ENCODE results near the gene CDH4. TPM values are rescaled to one million over a fixed set of nuclear protein-coding genes. Genes with fewer than 3 reads are reported as not detected.

Gene CDH4
- total and polyA plus RNA-seq, 2 of the 8 experiments (the other 6 are each of a cell fraction or from before 2014, with no cell fraction given) = 4.3 to 7.9 TPM

- no peak overlapping the region for H3K27ac ChIP-seq (ENCODE audit: low read depth, low read length)
- no peak overlapping the region for H3K4me2 ChIP-seq (ENCODE audit: insufficient read depth in 1 of 2, low read depth in 2 of 2, low read length in 2 of 2)
- no peak overlapping the region for H3K18ac ChIP-seq (ENCODE audit: extremely low read depth, low read length)
- H2AFZ ChIP-seq (ENCODE audit: low read length) = no peak overlapping the region
- no peaks in the 10 kb centered on the region for H3K79me1 ChIP-seq (ENCODE audit: low read depth, low read length)
- no peak overlapping the region for H3K56ac ChIP-seq (replicated peaks; ENCODE audit: insufficient read length, low read depth, low read length)
- no peak overlapping the region for H3K23ac ChIP-seq (ENCODE audit: insufficient read length)
- DNase-seq (ENCODE audit: low read depth in 1 of 2, low spot score in 2 of 2) = no peak
- no peak overlapping the region for H2BK5ac ChIP-seq (ENCODE audit: low read depth, low read length)
- H4K8ac ChIP-seq (ENCODE audit: extremely low read depth, insufficient read depth, low read length) = no peak overlapping the region
- no peak overlapping the region for H3K4ac ChIP-seq (replicated peaks; ENCODE audit: insufficient read length, low read depth, low read length)
- no peak overlapping the region for H4K5ac ChIP-seq (ENCODE audit: insufficient read length, low read depth, low read length)
- no peaks in the 10 kb centered on the region for H3K36me3 ChIP-seq (ENCODE audit: control insufficient read depth in 2 of 4, insufficient read depth in 4 of 4, low read length in 3 of 4)
- ChIA-PET CTCF (ENCODE audit: partially characterized antibody) (interaction anchor here (0.8 to 2.4 kb wide), 3 partner anchors 9 to 22 kb away, joined by 3 to 12 read pairs (median 3); no protein-coding TSS in a partner anchor), POLR2A (ENCODE audit: partially characterized antibody) (no interaction called here)
- no peaks in the 10 kb centered on the region; the same call in 1 of the 2 replicates for H3K23me2 ChIP-seq (ENCODE audit: low read depth, low read length)
- no peak overlapping the region for H2BK12ac ChIP-seq (ENCODE audit: low read depth, low read length)
- H2BK20ac ChIP-seq (ENCODE audit: low read length) = no peak overlapping the region
- H2BK120ac ChIP-seq (replicated peaks; ENCODE audit: low read depth, low read length) = no peak overlapping the region
- no peak overlapping the region for H3K4me3 ChIP-seq (ENCODE audit: extremely low read depth in 1 of 4, insufficient read depth in 2 of 4, low read depth in 3 of 4, low read length in 4 of 4)
- H2AK5ac ChIP-seq (ENCODE audit: low read depth, low read length) = no peak overlapping the region
- no peak overlapping the region for H4K91ac ChIP-seq (replicated peaks; ENCODE audit: insufficient read length, low read length)
- no peaks in the 10 kb centered on the region for H3K4me1 ChIP-seq (replicated peaks in 1 of 4; ENCODE audit: control insufficient read depth in 3 of 4, insufficient read depth in 4 of 4, low read length in 3 of 4)
- FAIRE-seq = no peak
- peaks cover 4 to 42% (median 20%) of the 10 kb centered on the region in 4 experiments for H3K27me3 ChIP-seq (replicated peaks in 1 of 4; ENCODE audit: control insufficient read depth in 3 of 4, extremely low read depth in 1 of 4, insufficient read depth in 3 of 4, low read length in 3 of 4)
- H3K9ac ChIP-seq (replicated peaks in 1 of 4; ENCODE audit: extremely low read depth in 1 of 4, low read depth in 3 of 4, low read length in 3 of 4) = no peak overlapping the region
- H2BK15ac ChIP-seq (ENCODE audit: low read length) = no peak overlapping the region
- no peaks in the 10 kb centered on the region for H4K20me1 ChIP-seq (replicated peaks in 1 of 2; ENCODE audit: control insufficient read depth in 1 of 2, insufficient read depth in 2 of 2, low read length in 2 of 2)
- H3K14ac ChIP-seq (ENCODE audit: insufficient read length) = no peak overlapping the region
- H3K9me3 ChIP-seq (ENCODE audit: insufficient read depth in 2 of 2, low read depth in 1 of 2, low read length in 1 of 2) = peaks cover 0 to 5% of the 10 kb centered on the region in 2 experiments; a peak in 1 of 4 replicates
- peaks cover 0 to 4% of the 10 kb centered on the region in 2 experiments; a peak in 1 of 4 replicates for H3K79me2 ChIP-seq (ENCODE audit: control insufficient read depth in 1 of 2, insufficient read depth in 2 of 2, low read length in 2 of 2)
- no peak for TF ChIP-seq RFX5 (IDR thresholded peaks at IDR 0.05; ENCODE audit: borderline replicate concordance, low read depth, low read length)
- no peak for TF ChIP-seq SUZ12 (IDR thresholded peaks at IDR 0.05; ENCODE audit: low read length)
- no peak for TF ChIP-seq BCL11A (IDR thresholded peaks at IDR 0.05; ENCODE audit: low read depth in 2 of 2, low read length in 2 of 2)
- no peak for TF ChIP-seq ATF2 (IDR thresholded peaks at IDR 0.05; ENCODE audit: low read length)
- no peak for TF ChIP-seq SIX5 (IDR thresholded peaks at IDR 0.05; ENCODE audit: low read depth, low read length)
- no peak for TF ChIP-seq SP2 (IDR thresholded peaks at IDR 0.05; ENCODE audit: low read length)
- TF ChIP-seq TAF7 (optimal IDR thresholded peaks at IDR 0.05; ENCODE audit: borderline replicate concordance, low read depth, low read length) = no peak
- no peak for TF ChIP-seq POLR2AphosphoS5 (IDR thresholded peaks at IDR 0.05; ENCODE audit: low read depth, low read length)
- TF ChIP-seq RBBP5 (IDR thresholded peaks at IDR 0.05; ENCODE audit: borderline replicate concordance, low read depth, low read length) = no peak
- no peak for TF ChIP-seq GTF2F1 (IDR thresholded peaks at IDR 0.05; ENCODE audit: borderline replicate concordance, low read depth, low read length)
- TF ChIP-seq CREB1 (IDR thresholded peaks at IDR 0.05) = no peak
- no peak for TF ChIP-seq EZH2 (IDR thresholded peaks at IDR 0.05; ENCODE audit: low read depth, low read length, severe bottlenecking)
- TF ChIP-seq PHF8 (conservative IDR thresholded peaks at IDR 0.05; ENCODE audit: low read depth, low read length) = no peak
- no peak for TF ChIP-seq MAX (IDR thresholded peaks at IDR 0.05)
Observed at GRCh38 chr20:61219021-61219431, 33.0 kb upstream of the CDH4 start.

All from H1 (cell line).